NCI-H524 (cell line): Measurements from ENCODE around the gene KLHL22.
A peak's percentile ranks its signal among the peaks of the same experiment; 100 is the strongest.
"Not testable (repeated sequence)": the region's sequence is repeated elsewhere in the genome, so short reads cannot be mapped to it uniquely, and the experiment has no call there.

ENCODE experiments used
- DNase-seq, 2 experiments: peaks; one replicate each; lab custom pipeline; 2025; lab: John Stamatoyannopoulos, UW

KLHL22 gene

DNA sequence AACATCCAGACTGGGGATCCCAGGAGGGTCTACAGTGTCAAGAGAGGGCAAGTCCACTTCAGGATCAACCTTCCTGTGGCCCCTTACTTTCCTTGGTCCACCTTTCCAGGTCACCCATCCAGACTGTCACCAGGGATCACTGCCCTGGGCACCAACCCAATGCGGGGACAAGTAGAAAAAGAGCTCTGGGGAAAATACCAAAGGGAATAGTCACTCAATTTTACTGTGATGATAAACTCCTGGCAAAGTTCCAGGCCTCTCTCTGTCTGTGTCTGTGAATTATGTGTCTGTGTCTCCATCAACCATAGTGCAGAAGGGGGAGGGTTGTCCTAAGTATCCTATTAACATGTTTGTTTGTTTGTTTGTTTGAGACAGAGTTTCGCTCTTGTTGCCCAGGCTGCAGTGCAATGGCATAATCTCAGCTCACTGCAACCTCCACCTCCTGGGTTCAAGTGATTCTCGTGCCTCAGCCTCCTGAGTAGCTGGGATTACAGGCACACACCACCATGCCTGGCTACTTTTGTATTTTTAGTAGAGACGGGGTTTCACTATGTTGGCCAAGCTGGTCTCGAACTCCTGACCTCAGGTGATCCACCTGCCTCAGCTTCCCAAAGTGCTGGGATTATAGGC is 8.8 kb upstream of the KLHL22 start:
- DNase-seq: not testable (repeated sequence)

GRCh38 chr22:20503816-20504215 is 8.2 kb upstream of the KLHL22 start:
- DNase-seq: no peak

GRCh38 chr22:20499769-20500168 is 4.2 kb upstream of the KLHL22 start:
- no peak for DNase-seq

DNA sequence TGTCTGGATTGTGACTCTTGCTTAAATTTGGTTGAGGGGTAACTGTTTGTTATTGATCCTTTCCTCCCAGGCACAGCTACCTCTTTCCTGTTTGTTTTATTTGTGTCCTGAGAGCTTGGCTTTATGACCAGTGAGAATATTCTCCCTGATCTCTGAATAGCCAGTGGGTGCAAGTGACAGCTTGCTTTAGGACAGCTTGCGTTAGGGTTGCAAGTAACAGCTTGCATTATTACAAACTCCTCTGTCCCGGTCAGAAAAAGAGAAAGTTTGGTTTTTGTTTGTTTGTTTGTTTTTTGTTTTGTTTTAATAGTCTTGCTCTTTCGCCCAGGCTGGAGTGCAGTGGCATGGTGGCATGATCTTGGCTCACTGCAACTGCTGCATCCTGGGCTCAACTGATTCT is 3.3 kb upstream of the KLHL22 start:
- DNase-seq: no peak

DNA sequence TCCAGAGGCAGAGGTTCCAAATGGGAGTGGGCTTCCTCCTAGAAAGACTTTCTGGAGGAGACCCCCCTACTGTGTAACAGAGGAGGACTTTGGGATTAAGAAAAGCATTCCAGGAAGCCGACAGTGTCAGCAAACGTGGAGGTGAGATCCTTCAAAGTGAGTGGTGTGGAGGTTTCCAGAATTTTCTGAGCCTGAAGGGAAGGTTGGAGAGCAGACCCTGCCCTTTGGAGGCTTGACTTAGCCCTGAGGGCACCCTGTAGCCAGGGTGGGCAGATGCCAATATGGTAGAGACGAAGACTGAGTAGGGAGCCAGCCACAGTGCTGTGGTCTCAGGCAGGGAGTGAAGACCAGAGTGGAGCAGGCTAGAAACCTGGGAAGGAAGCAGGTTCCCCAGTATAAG is 1.8 kb upstream of the KLHL22 start:
- DNase-seq: no peak

- DNase-seq: peak; percentile 74 to 89
Measured at GRCh38 chr22:20495861-20496681, 476 bp upstream of the KLHL22 start.

DNA sequence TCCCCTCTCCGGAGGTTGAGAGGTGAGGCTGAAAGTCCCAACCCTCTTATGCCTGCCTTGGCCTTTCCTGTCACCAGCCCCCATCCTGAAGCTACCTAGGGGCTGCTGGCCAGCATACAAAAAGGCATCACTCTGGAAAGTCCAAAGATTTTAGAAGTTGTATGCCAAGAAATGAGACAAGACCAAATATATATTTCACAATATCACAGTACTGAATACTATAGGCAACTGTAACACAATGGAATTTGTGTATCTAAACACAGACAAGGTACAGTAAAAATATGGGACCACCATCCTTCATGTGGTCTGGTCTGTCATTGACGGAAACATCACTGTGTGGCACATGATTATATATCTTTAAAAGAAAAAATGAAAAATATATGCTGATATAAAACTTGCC is 4.2 kb downstream of the KLHL22 start:
- DNase-seq: no peak

- DNase-seq: no peak
Measured at GRCh38 chr22:20490941-20491307, 4.7 kb downstream of the KLHL22 start.

GRCh38 chr22:20490183-20490940 is 5.2 kb downstream of the KLHL22 start:
- DNase-seq: no peak

DNA sequence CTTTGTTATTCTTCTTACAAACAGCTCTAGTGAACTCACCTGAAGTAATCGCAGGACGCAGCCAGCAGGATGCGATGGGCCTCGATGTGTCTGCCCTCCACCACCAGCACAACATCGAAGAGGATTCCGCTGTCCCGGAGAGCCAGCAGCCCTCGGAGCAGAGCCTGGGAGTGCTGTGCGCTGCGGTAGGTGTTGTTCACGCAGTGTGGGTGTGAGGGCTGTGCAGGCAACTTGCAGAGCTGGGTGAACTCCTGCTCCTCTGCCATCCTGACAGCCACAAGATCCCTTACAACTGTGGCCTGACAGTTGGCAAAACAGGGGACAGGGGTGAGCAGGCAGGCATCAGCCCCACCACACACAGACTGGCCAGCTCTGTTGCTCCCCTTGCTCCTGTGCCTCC is 6.6 kb downstream of the KLHL22 start:
- DNase-seq: no peak

- DNase-seq: no peak
Measured at GRCh38 chr22:20487715-20488114, 7.9 kb downstream of the KLHL22 start.

- DNase-seq: no peak
Measured at GRCh38 chr22:20486229-20486628, 9.4 kb downstream of the KLHL22 start.

- DNase-seq: no peak
Measured at GRCh38 chr22:20484948-20485683, 10.5 kb downstream of the KLHL22 start.

DNA sequence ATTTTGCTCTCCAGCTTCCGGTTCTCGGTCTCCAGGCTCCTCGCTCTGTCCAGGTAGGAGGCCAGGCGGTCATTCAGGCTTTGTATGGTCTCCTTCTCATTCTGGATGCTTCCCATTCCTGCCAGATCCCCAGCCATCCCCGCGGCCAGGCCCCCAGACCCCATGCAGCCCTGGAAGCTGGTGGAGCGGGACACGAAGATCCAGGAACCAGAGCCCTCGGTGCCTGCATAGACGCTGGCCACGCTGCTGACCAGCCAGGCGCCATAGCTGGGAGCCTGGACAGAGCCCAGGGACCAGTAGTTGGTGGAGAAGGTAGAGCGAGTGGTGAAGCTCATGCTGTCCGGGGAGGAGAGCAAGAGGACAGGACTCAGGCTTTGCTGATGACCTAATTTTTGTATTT is 11.8 kb downstream of the KLHL22 start:
- DNase-seq: no peak

DNA sequence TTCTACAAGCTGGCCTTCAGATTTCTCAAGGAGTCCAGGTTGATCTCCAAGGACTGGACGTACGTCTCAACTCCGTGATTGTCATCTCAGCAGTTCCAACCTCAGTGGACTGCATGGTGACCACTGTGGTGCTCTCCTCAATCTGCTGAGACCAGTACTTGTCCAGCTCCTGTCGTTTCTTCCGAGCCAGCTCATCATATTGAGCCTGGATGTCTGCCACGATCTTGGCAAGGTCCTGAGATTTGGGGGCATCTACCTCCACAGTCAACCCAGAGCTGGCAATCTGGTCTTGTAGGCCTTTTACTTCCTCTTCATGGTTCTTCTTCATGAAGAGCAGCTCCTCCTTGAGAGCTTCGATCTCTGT is 12.5 kb downstream of the KLHL22 start:
- not testable (repeated sequence) for DNase-seq

DNA sequence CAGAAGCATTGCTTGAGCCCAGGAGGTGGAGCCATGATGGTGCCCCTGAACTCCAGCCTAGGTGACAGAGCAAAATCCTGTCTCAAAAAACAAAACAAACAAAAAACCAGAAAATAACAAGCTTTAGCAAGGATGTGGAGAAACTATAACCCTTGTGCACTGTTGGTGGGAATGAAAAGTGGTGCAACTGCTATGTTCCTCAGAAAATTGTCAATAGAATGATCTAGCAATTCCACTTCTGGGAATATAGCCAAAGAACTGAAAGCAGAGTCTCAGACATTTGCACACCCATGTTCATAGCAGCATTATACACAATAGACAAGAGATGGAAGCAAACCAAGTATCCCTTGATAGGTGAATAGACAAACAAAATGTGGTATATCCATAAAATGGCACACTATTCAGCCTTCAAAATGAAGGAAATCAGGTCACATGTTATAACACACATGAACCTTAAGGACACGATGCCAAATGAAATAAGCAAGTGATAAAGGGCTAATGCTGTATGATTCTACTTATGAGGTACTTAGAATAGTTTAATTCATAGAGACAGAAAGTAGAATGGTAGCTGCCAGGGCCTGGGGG is 15.9 kb downstream of the KLHL22 start:
- DNase-seq: no peak

- DNase-seq: not testable (repeated sequence)
Measured at GRCh38 chr22:20478059-20478458, 17.5 kb downstream of the KLHL22 start.

DNA sequence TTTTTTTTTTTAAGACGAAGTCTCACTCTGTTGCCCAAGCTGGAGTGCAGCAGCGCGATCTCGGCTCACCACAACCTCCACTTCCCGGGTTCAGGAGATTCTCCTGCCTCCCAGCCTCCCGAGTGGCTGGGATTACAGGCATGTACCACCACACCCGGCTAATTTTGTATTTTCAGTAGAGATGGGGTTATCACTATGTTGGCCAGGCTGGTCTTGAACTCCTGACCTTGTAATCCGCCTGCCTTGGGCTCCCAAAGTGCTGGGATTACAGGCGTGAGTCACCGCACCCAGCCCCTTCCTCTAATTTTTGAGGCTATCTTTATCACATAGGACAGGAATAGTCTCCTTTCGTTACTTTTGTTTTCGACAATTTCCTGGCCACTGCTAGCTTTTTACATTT is 20.0 kb downstream of the KLHL22 start:
- not testable (repeated sequence) for DNase-seq

- no peak for DNase-seq
Measured at GRCh38 chr22:20475115-20475436, 20.5 kb downstream of the KLHL22 start.

DNA sequence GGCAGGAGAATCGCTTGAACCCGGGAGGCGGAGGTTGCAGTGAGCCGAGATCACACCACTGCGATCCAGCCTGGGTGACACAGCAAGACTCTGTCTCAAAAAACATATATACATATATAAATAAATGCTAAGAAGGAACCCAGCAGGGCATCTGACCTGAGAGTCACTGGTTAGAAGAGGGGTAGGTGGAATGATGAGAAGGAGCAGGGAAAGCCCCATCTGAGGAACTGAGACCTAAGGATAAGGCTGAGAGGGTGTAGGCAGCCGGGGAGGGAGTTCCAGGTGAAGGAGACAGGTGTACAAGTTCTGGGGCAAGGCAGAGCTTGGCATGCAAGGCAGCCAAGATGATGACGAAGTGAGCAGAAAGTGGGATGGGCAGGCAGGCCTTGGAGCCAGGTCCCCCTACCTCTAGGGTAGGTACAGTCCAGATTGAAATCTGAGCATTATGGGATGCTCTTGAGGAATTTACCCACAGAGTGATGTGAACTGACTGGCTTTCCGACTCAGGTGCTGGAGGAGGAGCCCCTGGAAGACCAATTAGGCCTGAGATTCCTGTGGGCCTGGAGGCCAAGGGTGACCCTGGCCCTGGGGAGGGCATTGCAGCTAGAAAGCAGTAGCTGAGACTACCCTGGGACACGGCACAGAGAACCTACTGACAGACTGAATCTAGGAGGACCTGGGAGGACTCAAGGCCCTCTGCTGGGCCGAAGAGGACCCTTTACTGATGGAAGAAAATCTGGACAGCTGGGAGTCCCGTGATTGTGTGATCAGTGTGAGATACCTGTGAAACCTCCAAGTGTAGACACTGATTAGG is 22.8 kb downstream of the KLHL22 start:
- DNase-seq: no peak

GRCh38 chr22:20471126-20471833 is 24.3 kb downstream of the KLHL22 start:
- no peak for DNase-seq
